Measurements from ENCODE around the gene PIAS4. TPM values are rescaled to one million over a fixed set of nuclear protein-coding genes. Genes with fewer than 3 reads are reported as not detected.
A peak's percentile ranks its signal among the peaks of the same experiment; 100 is the strongest.

PIAS4 gene
- total and polyA plus RNA-seq, 9 of the 15 experiments (the other 6 are each of a cell fraction or from before 2014, with no cell fraction given): 0.27 to 34.9 (median 14.4) TPM

DNA sequence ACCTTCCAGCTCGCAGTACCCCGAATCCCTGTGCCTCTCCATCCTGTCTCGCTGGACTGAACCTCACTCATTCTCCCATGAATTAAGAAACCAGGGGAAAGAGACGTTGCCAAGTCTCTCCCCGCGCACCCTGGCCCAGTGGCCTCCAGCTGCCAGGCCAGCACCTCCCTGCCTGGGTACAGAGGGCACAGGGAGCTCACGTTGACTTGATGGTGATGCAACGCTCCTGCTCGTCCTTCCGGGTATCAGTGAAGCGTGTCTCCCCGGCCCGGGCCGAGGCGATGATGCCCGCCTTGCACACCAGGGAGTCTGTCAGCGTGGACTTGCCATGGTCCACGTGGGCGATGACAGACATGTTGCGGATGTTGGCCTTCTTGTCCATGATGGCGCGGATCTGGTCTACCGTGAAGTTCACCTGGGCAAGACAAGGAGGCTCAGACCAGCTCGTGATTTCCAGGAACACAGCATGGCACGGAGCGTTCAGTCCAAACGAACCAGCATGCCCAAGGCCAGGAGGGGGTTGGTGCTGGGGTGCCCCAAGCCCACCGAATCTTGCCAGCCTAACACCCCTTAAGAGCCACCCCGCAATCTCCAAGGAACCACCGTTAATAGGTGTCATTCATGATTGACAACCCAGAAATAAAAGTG is 23.5 kb upstream of the PIAS4 start (continued):
- TF ChIP-seq HDGF (IDR thresholded peaks at IDR 0.05): 0 out of 2 replicates have a peak, but pooled peaks have one; percentile 80
- peak; percentile 33 for TF ChIP-seq MEIS2 (IDR thresholded peaks at IDR 0.05; ENCODE audit: partially characterized antibody)
- TF ChIP-seq, protein P1, sequence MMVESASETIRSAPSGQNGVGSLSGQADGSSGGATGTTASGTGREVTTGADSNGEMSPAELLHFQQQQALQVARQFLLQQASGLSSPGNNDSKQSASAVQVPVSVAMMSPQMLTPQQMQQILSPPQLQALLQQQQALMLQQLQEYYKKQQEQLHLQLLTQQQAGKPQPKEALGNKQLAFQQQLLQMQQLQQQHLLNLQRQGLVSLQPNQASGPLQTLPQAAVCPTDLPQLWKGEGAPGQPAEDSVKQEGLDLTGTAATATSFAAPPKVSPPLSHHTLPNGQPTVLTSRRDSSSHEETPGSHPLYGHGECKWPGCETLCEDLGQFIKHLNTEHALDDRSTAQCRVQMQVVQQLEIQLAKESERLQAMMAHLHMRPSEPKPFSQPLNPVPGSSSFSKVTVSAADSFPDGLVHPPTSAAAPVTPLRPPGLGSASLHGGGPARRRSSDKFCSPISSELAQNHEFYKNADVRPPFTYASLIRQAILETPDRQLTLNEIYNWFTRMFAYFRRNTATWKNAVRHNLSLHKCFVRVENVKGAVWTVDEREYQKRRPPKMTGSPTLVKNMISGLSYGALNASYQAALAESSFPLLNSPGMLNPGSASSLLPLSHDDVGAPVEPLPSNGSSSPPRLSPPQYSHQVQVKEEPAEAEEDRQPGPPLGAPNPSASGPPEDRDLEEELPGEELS (CRISPR knock-in tag; IDR thresholded peaks at IDR 0.05; ENCODE audit: borderline replicate concordance): no peak
- no peak for TF ChIP-seq ZNF431 (CRISPR knock-in tag; IDR thresholded peaks at IDR 0.05)
- no peak for TF ChIP-seq CCAR2 (IDR thresholded peaks at IDR 0.05; ENCODE audit: low read depth, low read length)
- peak; percentile 73 for TF ChIP-seq CEBPB (tag; IDR thresholded peaks at IDR 0.05)
- no peak for TF ChIP-seq HDAC3 (IDR thresholded peaks at IDR 0.05; ENCODE audit: borderline replicate concordance, partially characterized antibody)
- TF ChIP-seq ZNF551 (CRISPR knock-in tag; IDR thresholded peaks at IDR 0.05): no peak
- TF ChIP-seq, protein P2, sequence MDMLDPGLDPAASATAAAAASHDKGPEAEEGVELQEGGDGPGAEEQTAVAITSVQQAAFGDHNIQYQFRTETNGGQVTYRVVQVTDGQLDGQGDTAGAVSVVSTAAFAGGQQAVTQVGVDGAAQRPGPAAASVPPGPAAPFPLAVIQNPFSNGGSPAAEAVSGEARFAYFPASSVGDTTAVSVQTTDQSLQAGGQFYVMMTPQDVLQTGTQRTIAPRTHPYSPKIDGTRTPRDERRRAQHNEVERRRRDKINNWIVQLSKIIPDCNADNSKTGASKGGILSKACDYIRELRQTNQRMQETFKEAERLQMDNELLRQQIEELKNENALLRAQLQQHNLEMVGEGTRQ (CRISPR knock-in tag; IDR thresholded peaks at IDR 0.05): 0 out of 2 replicates have a peak, but pooled peaks have one; percentile 8
- TF ChIP-seq ZNF274 (IDR thresholded peaks at IDR 0.05; ENCODE audit: borderline replicate concordance, low read depth, low read length): no peak
- 0 out of 2 replicates have a peak, but pooled peaks have one; percentile 59 for TF ChIP-seq FOXP1 (CRISPR knock-in tag; IDR thresholded peaks at IDR 0.05)
- TF ChIP-seq SNIP1 (IDR thresholded peaks at IDR 0.05; ENCODE audit: low read depth): no peak
- TF ChIP-seq SIRT6 (IDR thresholded peaks at IDR 0.05; ENCODE audit: low read depth, low read length): peak; percentile 67
- TF ChIP-seq XRCC3 (IDR thresholded peaks at IDR 0.05): no peak
- TF ChIP-seq, protein P3, sequence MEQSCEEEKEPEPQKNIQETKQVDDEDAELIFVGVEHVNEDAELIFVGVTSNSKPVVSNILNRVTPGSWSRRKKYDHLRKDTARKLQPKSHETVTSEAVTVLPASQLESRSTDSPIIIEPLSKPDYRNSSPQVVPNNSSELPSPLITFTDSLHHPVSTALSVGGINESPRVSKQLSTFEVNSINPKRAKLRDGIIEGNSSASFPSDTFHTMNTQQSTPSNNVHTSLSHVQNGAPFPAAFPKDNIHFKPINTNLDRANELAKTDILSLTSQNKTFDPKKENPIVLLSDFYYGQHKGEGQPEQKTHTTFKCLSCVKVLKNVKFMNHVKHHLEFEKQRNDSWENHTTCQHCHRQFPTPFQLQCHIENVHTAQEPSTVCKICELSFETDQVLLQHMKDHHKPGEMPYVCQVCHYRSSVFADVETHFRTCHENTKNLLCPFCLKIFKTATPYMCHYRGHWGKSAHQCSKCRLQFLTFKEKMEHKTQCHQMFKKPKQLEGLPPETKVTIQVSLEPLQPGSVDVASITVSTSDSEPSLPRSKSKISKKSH (CRISPR knock-in tag; IDR thresholded peaks at IDR 0.05): no peak
- no peak for TF ChIP-seq POU5F1 (IDR thresholded peaks at IDR 0.05; ENCODE audit: borderline replicate concordance, low read depth, low read length, partially characterized antibody)
